GM12891 (cell line): ENCODE measurements around the gene BBC3.

Experiments
- POLR2A ChIP-seq: IDR thresholded peaks from 2 replicates; pipeline ENCODE4 v1.6.1; 2011; ENCODE audit warnings: low read depth, low read length, control low read depth
- POLR2AphosphoS5 ChIP-seq: IDR thresholded peaks from 2 replicates; pipeline ENCODE4 v1.6.1; 2011; ENCODE audit warnings: low read depth, low read length, control low read depth
- POU2F2 ChIP-seq: IDR thresholded peaks from 2 replicates; pipeline ENCODE4 v1.6.1; 2011; ENCODE audit warnings: low read depth, mild to moderate bottlenecking, control low read depth, low read length, moderate library complexity

DNA sequence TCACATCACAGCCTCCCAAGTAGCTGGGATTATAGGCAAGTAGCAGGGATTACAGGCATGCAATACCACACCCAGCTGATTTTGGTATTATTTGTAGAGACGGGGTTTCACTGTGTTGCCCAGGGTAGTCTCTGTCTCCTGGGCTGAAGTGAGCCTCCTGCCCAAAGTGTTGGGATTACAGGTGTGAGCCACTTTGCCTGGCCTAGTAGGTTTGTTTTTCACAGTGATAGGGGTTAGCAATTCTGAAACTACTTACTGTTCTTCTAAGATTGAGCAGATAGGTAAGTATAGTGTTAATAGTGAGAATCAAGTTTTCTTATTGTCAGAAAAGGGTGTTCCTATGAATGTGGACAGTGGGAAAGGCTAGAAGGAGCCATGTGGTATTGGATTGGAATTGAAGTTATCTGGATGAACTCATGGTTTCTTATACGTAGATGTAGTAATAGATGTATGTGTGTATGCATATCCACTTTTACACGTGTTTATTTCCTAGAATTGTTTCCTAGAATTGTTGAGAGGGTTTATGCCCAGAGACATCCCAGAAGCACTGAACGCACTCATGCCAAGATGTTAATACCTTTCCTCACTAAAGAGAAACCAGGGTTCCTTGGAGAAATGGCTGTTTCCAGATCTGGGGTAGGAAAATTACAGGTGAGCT, 51.2 kb downstream of the BBC3 start:
- TF ChIP-seq POLR2AphosphoS5 = no peak
- TF ChIP-seq POLR2A = no peak
- no peak for TF ChIP-seq POU2F2
